GM23338 (cell line): ENCODE data around the gene HGD. TPM values are rescaled to one million over a fixed set of nuclear protein-coding genes. Genes with fewer than 3 reads are reported as not detected.

ENCODE experiments used
- ATAC-seq: fragments of 200-7000 bp; cut with Tn5 transposase; 3 replicates; pipeline ENCODE4 v1.9.1; 2020
- DNase-seq: peaks from one replicate; pipeline ENCODE4 v3.0.0-alpha.2; 2015; ENCODE audit warnings: low spot score
- H2AFZ ChIP-seq: fragments of 200-600 bp; sonication (generic); 2 replicates; pipeline ENCODE4 v1.8.0; 2016; ENCODE audit warnings: antibody characterized with exemption, mild to moderate bottlenecking, moderate library complexity
- H3F3A ChIP-seq: fragments of 200-600 bp; sonication (generic); replicated peaks from 2 replicates; pipeline ENCODE4 v1.8.0; 2017; ENCODE audit warnings: antibody characterized with exemption, mixed run types, low read depth
- H3K27ac ChIP-seq: fragments of 200-600 bp; sonication (generic); 2 replicates; pipeline ENCODE4 v1.6.1; 2016; ENCODE audit warnings: low read depth
- H3K27me3 ChIP-seq: fragments of 200-600 bp; sonication (generic); 2 replicates; pipeline ENCODE4 v1.8.0; 2016; ENCODE audit warnings: mild to moderate bottlenecking, mixed run types, moderate library complexity; ENCODE audit not compliant: insufficient read depth
- H3K36me3 ChIP-seq: fragments of 200-600 bp; sonication (generic); 2 replicates; pipeline ENCODE4 v1.8.0; 2016; ENCODE audit warnings: mild to moderate bottlenecking; ENCODE audit not compliant: insufficient read depth
- H3K4me1 ChIP-seq: fragments of 200-600 bp; sonication (generic); 2 replicates; pipeline ENCODE4 v1.8.0; 2016; ENCODE audit warnings: mild to moderate bottlenecking, moderate library complexity; ENCODE audit not compliant: insufficient read depth
- H3K4me2 ChIP-seq: fragments of 200-600 bp; sonication (generic); 2 replicates; pipeline ENCODE4 v1.7.1; 2017; ENCODE audit warnings: mixed run types
- H3K4me3 ChIP-seq: fragments of 200-600 bp; sonication (generic); 2 replicates; pipeline ENCODE4 v1.6.1; 2016; ENCODE audit warnings: mixed run types
- H3K79me2 ChIP-seq: fragments of 200-600 bp; sonication (generic); replicated peaks from 2 replicates; pipeline ENCODE4 v1.8.0; 2017; ENCODE audit warnings: mild to moderate bottlenecking; ENCODE audit not compliant: insufficient read depth
- H3K9me2 ChIP-seq: fragments of 200-600 bp; sonication (generic); 2 replicates; pipeline ENCODE4 v1.8.0; 2017; ENCODE audit not compliant: insufficient read depth
- H4K20me1 ChIP-seq: fragments of 200-600 bp; sonication (generic); replicated peaks from 2 replicates; pipeline ENCODE4 v1.8.0; 2017; ENCODE audit warnings: mild to moderate bottlenecking; ENCODE audit not compliant: insufficient read depth
- H3K27ac Mint-ChIP-seq: 2 replicates; pipeline ENCODE4 v1.8.0; 2020; ENCODE audit warnings: inconsistent platforms, mild to moderate bottlenecking, moderate library complexity, mixed read lengths
- H3K27me3 Mint-ChIP-seq: 3 replicates; pipeline ENCODE4 v1.8.0; 2022; ENCODE audit warnings: low read depth, mild to moderate bottlenecking, moderate library complexity, mixed read lengths, inconsistent platforms; ENCODE audit not compliant: insufficient read depth, poor library complexity
- H3K36me3 Mint-ChIP-seq: 3 replicates; pipeline ENCODE4 v1.8.0; 2021; ENCODE audit warnings: low read depth, mild to moderate bottlenecking, inconsistent platforms, moderate library complexity, mixed read lengths
- H3K4me1 Mint-ChIP-seq: 3 replicates; pipeline ENCODE4 v1.8.0; 2020; ENCODE audit warnings: mild to moderate bottlenecking, inconsistent platforms, mixed read lengths
- H3K4me3 Mint-ChIP-seq: 3 replicates; pipeline ENCODE4 v1.8.0; 2021; ENCODE audit warnings: moderate library complexity, mild to moderate bottlenecking, inconsistent platforms, mixed read lengths
- H3K9me3 Mint-ChIP-seq: 3 replicates; pipeline ENCODE4 v1.8.0; 2020; ENCODE audit warnings: moderate library complexity, mild to moderate bottlenecking, inconsistent platforms, mixed read lengths
- CREB1 ChIP-seq: fragments of 250-450 bp; sonication (Bioruptor Pico); IDR thresholded peaks from 2 replicates; pipeline ENCODE4 v1.5.0; 2020; ENCODE audit warnings: low read depth, mild to moderate bottlenecking, moderate library complexity
- EZH2 ChIP-seq: fragments of 200-600 bp; sonication (generic); IDR thresholded peaks from one replicate; pipeline ENCODE4 v1.8.0; 2017; ENCODE audit warnings: antibody characterized with exemption, mild to moderate bottlenecking, low read depth; ENCODE audit not compliant: unreplicated experiment
- NANOG ChIP-seq: IDR thresholded peaks from 2 replicates; pipeline ENCODE4 v1.6.1; 2016; ENCODE audit warnings: antibody characterized with exemption, borderline replicate concordance
- POLR2AphosphoS5 ChIP-seq: IDR thresholded peaks from 2 replicates; pipeline ENCODE4 v1.6.1; 2016; ENCODE audit warnings: antibody characterized with exemption, low read depth
- ZNF114 ChIP-seq: fragments of 250-450 bp; sonication (Bioruptor Pico); IDR thresholded peaks from 2 replicates; pipeline ENCODE4 v1.5.0; 2020; ENCODE audit warnings: mild to moderate bottlenecking, moderate library complexity
- ZNF331 ChIP-seq: fragments of 250-450 bp; sonication (Bioruptor Pico); IDR thresholded peaks from 2 replicates; pipeline ENCODE4 v1.5.0; 2020; ENCODE audit warnings: low read depth, mild to moderate bottlenecking, moderate library complexity
- polyA plus RNA-seq: library from polyadenylated mRNA; unstranded; fragments of >200 nt; fragmentation: Nextera tagmentation; extraction: Ambion mirVana; gene quantifications from 2 replicates; pipeline ENCODE4 v1.2.1, GENCODE V29; 2016
- total RNA-seq: library from RNA; depleted of rRNA; stranded (reverse); fragments of >200 nt; shearing (Covaris generic); gene quantifications from 2 replicates; pipeline ENCODE4 v1.2.3, GENCODE V29; 2014
- TF ChIP-seq, protein P1 (sequence below): fragments of 250-450 bp; sonication (Bioruptor Pico); IDR thresholded peaks from 2 replicates; pipeline ENCODE4 v1.5.0; 2020; ENCODE audit warnings: mild to moderate bottlenecking, moderate library complexity
- TF ChIP-seq, protein P2 (sequence below): IDR thresholded peaks from one replicate; pipeline ENCODE4 v1.6.1; 2018; ENCODE audit warnings: antibody characterized with exemption; ENCODE audit not compliant: unreplicated experiment

Gene HGD
- total and polyA plus RNA-seq, 2 experiments from 2014 or later: not detected

DNA sequence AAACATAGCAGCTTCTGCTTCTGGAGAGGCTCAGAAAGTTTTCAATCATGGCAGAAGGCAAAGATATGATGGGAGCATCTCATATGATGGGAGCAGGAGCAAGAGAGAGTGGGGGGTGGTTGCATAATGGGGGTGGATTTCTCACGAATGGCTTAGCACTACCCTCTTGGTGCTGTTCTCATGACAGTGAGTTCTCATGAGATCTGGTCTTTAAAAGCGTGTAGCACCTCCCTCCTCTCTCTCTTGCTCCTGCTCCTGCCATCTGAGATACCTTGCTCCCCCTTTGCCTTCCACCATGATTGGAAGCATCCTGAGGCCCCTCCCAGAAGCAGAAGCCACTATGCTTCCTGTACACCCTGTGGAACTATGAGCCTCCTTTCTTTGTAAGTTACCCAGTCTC lies 22.2 kb downstream of the HGD start:
- H3K9me3 Mint-ChIP-seq: peaks cover 31% of the 10 kb centered on the region
- no peaks in the 10 kb centered on the region for H3K4me1 ChIP-seq
- H3K27ac ChIP-seq: no peak overlapping the region
- H3F3A ChIP-seq: no peaks in the 10 kb centered on the region
- H3K4me1 Mint-ChIP-seq: no peaks in the 10 kb centered on the region
- peaks cover 27% of the 10 kb centered on the region for H3K9me2 ChIP-seq
- H3K27ac Mint-ChIP-seq: no peak overlapping the region
- no peak overlapping the region for H2AFZ ChIP-seq
- no peaks in the 10 kb centered on the region for H3K36me3 ChIP-seq
- H3K36me3 Mint-ChIP-seq: peaks cover 29% of the 10 kb centered on the region
- H4K20me1 ChIP-seq: no peaks in the 10 kb centered on the region
- DNase-seq: no peak
- H3K4me3 ChIP-seq: no peak overlapping the region
- TF ChIP-seq NANOG (no peak), POLR2AphosphoS5 (no peak), ZNF331 (CRISPR knock-in tag) (no peak), ZNF114 (CRISPR knock-in tag) (no peak)
- TF ChIP-seq, protein P1, sequence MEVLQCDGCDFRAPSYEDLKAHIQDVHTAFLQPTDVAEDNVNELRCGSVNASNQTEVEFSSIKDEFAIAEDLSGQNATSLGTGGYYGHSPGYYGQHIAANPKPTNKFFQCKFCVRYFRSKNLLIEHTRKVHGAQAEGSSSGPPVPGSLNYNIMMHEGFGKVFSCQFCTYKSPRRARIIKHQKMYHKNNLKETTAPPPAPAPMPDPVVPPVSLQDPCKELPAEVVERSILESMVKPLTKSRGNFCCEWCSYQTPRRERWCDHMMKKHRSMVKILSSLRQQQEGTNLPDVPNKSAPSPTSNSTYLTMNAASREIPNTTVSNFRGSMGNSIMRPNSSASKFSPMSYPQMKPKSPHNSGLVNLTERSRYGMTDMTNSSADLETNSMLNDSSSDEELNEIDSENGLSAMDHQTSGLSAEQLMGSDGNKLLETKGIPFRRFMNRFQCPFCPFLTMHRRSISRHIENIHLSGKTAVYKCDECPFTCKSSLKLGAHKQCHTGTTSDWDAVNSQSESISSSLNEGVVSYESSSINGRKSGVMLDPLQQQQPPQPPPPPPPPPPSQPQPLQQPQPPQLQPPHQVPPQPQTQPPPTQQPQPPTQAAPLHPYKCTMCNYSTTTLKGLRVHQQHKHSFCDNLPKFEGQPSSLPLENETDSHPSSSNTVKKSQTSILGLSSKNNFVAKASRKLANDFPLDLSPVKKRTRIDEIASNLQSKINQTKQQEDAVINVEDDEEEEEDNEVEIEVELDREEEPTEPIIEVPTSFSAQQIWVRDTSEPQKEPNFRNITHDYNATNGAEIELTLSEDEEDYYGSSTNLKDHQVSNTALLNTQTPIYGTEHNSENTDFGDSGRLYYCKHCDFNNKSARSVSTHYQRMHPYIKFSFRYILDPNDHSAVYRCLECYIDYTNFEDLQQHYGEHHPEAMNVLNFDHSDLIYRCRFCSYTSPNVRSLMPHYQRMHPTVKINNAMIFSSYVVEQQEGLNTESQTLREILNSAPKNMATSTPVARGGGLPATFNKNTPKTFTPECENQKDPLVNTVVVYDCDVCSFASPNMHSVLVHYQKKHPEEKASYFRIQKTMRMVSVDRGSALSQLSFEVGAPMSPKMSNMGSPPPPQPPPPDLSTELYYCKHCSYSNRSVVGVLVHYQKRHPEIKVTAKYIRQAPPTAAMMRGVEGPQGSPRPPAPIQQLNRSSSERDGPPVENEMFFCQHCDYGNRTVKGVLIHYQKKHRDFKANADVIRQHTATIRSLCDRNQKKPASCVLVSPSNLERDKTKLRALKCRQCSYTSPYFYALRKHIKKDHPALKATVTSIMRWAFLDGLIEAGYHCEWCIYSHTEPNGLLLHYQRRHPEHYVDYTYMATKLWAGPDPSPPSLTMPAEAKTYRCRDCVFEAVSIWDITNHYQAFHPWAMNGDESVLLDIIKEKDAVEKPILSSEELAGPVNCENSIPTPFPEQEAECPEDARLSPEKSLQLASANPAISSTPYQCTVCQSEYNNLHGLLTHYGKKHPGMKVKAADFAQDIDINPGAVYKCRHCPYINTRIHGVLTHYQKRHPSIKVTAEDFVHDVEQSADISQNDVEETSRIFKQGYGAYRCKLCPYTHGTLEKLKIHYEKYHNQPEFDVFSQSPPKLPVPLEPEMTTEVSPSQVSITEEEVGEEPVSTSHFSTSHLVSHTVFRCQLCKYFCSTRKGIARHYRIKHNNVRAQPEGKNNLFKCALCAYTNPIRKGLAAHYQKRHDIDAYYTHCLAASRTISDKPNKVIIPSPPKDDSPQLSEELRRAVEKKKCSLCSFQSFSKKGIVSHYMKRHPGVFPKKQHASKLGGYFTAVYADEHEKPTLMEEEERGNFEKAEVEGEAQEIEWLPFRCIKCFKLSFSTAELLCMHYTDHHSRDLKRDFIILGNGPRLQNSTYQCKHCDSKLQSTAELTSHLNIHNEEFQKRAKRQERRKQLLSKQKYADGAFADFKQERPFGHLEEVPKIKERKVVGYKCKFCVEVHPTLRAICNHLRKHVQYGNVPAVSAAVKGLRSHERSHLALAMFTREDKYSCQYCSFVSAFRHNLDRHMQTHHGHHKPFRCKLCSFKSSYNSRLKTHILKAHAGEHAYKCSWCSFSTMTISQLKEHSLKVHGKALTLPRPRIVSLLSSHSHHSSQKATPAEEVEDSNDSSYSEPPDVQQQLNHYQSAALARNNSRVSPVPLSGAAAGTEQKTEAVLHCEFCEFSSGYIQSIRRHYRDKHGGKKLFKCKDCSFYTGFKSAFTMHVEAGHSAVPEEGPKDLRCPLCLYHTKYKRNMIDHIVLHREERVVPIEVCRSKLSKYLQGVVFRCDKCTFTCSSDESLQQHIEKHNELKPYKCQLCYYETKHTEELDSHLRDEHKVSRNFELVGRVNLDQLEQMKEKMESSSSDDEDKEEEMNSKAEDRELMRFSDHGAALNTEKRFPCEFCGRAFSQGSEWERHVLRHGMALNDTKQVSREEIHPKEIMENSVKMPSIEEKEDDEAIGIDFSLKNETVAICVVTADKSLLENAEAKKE: no peak
- no peak overlapping the region for H3K4me2 ChIP-seq
- H3K27me3 ChIP-seq: no peaks in the 10 kb centered on the region
- H3K79me2 ChIP-seq: no peaks in the 10 kb centered on the region
- H3K4me3 Mint-ChIP-seq: no peak overlapping the region
- ATAC-seq: no peak
- H3K27me3 Mint-ChIP-seq: no peaks in the 10 kb centered on the region

DNA sequence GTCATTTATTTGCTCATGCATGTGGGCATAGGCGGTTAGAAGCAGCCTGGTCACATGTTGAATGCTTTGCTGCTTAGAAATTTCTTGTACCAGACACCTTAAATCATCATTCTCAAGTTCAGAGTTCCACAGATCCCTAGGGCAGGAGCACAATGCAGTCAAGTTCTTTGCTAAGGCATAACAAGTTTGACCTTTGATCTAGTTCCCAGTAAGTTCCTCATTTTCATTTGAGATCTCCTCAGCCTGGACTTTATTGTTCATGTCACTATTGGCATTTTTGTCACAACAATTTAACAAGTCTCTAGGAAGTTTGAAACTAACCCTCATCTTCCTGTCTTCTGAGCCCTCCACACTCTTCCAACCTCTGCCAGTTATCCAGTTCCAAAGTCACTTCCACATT lies 22.8 kb downstream of the HGD start:
- H3K36me3 Mint-ChIP-seq: peaks cover 29% of the 10 kb centered on the region
- H3K9me3 Mint-ChIP-seq: peaks cover 31% of the 10 kb centered on the region
- Histone ChIP-seq H3K79me2 (no peaks in the 10 kb centered on the region), H3K9me2 (peaks cover 28% of the 10 kb centered on the region), H3K36me3 (no peaks in the 10 kb centered on the region), H3K4me1 (no peaks in the 10 kb centered on the region), H4K20me1 (no peaks in the 10 kb centered on the region), H3K4me2 (no peak overlapping the region), H2AFZ (no peak overlapping the region), H3F3A (no peaks in the 10 kb centered on the region), H3K27me3 (no peaks in the 10 kb centered on the region), H3K27ac (no peak overlapping the region), H3K4me3 (no peak overlapping the region)
- H3K27ac Mint-ChIP-seq: no peak overlapping the region
- H3K27me3 Mint-ChIP-seq: no peaks in the 10 kb centered on the region
- no peaks in the 10 kb centered on the region for H3K4me1 Mint-ChIP-seq
- H3K4me3 Mint-ChIP-seq: no peak overlapping the region
- DNase-seq (no peak), ATAC-seq (no peak)
- TF ChIP-seq, protein P2, sequence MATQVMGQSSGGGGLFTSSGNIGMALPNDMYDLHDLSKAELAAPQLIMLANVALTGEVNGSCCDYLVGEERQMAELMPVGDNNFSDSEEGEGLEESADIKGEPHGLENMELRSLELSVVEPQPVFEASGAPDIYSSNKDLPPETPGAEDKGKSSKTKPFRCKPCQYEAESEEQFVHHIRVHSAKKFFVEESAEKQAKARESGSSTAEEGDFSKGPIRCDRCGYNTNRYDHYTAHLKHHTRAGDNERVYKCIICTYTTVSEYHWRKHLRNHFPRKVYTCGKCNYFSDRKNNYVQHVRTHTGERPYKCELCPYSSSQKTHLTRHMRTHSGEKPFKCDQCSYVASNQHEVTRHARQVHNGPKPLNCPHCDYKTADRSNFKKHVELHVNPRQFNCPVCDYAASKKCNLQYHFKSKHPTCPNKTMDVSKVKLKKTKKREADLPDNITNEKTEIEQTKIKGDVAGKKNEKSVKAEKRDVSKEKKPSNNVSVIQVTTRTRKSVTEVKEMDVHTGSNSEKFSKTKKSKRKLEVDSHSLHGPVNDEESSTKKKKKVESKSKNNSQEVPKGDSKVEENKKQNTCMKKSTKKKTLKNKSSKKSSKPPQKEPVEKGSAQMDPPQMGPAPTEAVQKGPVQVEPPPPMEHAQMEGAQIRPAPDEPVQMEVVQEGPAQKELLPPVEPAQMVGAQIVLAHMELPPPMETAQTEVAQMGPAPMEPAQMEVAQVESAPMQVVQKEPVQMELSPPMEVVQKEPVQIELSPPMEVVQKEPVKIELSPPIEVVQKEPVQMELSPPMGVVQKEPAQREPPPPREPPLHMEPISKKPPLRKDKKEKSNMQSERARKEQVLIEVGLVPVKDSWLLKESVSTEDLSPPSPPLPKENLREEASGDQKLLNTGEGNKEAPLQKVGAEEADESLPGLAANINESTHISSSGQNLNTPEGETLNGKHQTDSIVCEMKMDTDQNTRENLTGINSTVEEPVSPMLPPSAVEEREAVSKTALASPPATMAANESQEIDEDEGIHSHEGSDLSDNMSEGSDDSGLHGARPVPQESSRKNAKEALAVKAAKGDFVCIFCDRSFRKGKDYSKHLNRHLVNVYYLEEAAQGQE: no peak
- TF ChIP-seq EZH2 (no peak), CREB1 (no peak), POLR2AphosphoS5 (no peak)
